Type B pancreatic cell (in vitro differentiated cells): ENCODE results near the gene AEBP2. TPM values are rescaled to one million over a fixed set of nuclear protein-coding genes. Genes with fewer than 3 reads are reported as not detected.

Source experiments
- DNase-seq: peaks from one replicate; pipeline ENCODE4 v3.0.0; 2021; ENCODE audit warnings: mixed read lengths; ENCODE audit not compliant: unreplicated experiment; ENCODE audit errors: extremely low spot score
- H3K27ac Mint-ChIP-seq: 2 replicates; pipeline ENCODE4 v1.8.0; 2021; ENCODE audit warnings: mild to moderate bottlenecking, mixed read lengths
- H3K27me3 Mint-ChIP-seq: 2 replicates; pipeline ENCODE4 v1.8.0; 2021; ENCODE audit warnings: mixed read lengths
- H3K36me3 Mint-ChIP-seq: 2 replicates; pipeline ENCODE4 v1.8.0; 2021; ENCODE audit warnings: mixed read lengths
- H3K4me1 Mint-ChIP-seq: one replicate; pipeline ENCODE4 v1.8.0; 2021; ENCODE audit warnings: mixed read lengths; ENCODE audit not compliant: unreplicated experiment
- H3K4me3 Mint-ChIP-seq: 2 replicates; pipeline ENCODE4 v1.8.0; 2021; ENCODE audit warnings: mild to moderate bottlenecking, mixed read lengths
- H3K9me3 Mint-ChIP-seq: 2 replicates; pipeline ENCODE4 v1.8.0; 2021; ENCODE audit warnings: mixed read lengths
- total RNA-seq: library from RNA; stranded (reverse); gene quantifications from 2 replicates; pipeline ENCODE4 v1.2.1, GENCODE V29; 2021; ENCODE audit warnings: low replicate concordance
- TF ChIP-seq, protein P1 (sequence below): fragments of 200-600 bp; sonication (generic); conservative IDR thresholded peaks from 2 replicates; pipeline ENCODE4 v1.5.0; 2021; ENCODE audit warnings: antibody characterized with exemption, mild to moderate bottlenecking

AEBP2 gene
- total RNA-seq, 1 donor from 2014 or later = 45.8 TPM

GRCh38 chr12:19454837-19455236 lies 15.5 kb downstream of the AEBP2 start:
- H3K4me3 Mint-ChIP-seq = no peak overlapping the region
- no peaks in the 10 kb centered on the region for H3K27me3 Mint-ChIP-seq
- peaks cover 51% of the 10 kb centered on the region for H3K36me3 Mint-ChIP-seq
- H3K4me1 Mint-ChIP-seq = no peaks in the 10 kb centered on the region
- TF ChIP-seq, protein P1, sequence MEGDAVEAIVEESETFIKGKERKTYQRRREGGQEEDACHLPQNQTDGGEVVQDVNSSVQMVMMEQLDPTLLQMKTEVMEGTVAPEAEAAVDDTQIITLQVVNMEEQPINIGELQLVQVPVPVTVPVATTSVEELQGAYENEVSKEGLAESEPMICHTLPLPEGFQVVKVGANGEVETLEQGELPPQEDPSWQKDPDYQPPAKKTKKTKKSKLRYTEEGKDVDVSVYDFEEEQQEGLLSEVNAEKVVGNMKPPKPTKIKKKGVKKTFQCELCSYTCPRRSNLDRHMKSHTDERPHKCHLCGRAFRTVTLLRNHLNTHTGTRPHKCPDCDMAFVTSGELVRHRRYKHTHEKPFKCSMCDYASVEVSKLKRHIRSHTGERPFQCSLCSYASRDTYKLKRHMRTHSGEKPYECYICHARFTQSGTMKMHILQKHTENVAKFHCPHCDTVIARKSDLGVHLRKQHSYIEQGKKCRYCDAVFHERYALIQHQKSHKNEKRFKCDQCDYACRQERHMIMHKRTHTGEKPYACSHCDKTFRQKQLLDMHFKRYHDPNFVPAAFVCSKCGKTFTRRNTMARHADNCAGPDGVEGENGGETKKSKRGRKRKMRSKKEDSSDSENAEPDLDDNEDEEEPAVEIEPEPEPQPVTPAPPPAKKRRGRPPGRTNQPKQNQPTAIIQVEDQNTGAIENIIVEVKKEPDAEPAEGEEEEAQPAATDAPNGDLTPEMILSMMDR = no peak
- no peak for DNase-seq
- H3K27ac Mint-ChIP-seq = no peak overlapping the region
- H3K9me3 Mint-ChIP-seq = peaks cover 10% of the 10 kb centered on the region

DNA sequence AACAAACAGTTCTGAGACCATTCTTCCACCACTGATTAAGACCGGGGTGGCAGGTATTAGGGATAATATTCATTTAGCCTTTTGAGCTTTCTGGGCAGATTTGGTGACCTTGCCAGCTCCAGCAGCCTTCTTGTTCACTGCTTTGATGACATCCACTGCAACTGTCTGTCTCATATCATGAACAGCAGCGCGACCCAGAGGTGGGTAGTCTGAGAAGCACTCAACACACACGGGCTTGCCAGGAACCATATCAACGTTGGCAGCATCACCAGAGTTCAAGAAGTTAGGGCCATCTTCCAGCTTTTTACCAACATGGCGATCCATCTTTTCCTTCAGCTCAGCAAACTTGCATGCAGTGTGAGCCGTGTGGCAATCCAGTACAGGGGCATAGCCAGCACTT lies 16.9 kb downstream of the AEBP2 start:
- no peaks in the 10 kb centered on the region for H3K4me1 Mint-ChIP-seq
- no peak overlapping the region for H3K27ac Mint-ChIP-seq
- TF ChIP-seq, protein P1 = no peak
- no peak overlapping the region for H3K4me3 Mint-ChIP-seq
- no peak for DNase-seq
- H3K36me3 Mint-ChIP-seq = peaks cover 51% of the 10 kb centered on the region
- H3K27me3 Mint-ChIP-seq = no peaks in the 10 kb centered on the region
- H3K9me3 Mint-ChIP-seq = peaks cover 10% of the 10 kb centered on the region

GRCh38 chr12:19457561-19457960 lies 18.3 kb downstream of the AEBP2 start:
- Mint-ChIP-seq H3K4me1 (peaks cover 5% of the 10 kb centered on the region), H3K27ac (no peak overlapping the region), H3K4me3 (no peak overlapping the region), H3K36me3 (peaks cover 53% of the 10 kb centered on the region), H3K9me3 (peaks cover 10% of the 10 kb centered on the region), H3K27me3 (no peaks in the 10 kb centered on the region)
- TF ChIP-seq, protein P1 = no peak
- no peak for DNase-seq

GRCh38 chr12:19458733-19459132 lies 19.4 kb downstream of the AEBP2 start:
- no peak for DNase-seq
- Mint-ChIP-seq H3K4me1 (peaks cover 5% of the 10 kb centered on the region), H3K9me3 (peaks cover 10% of the 10 kb centered on the region), H3K36me3 (peaks cover 61% of the 10 kb centered on the region), H3K4me3 (no peak overlapping the region), H3K27me3 (no peaks in the 10 kb centered on the region), H3K27ac (no peak overlapping the region)
- TF ChIP-seq, protein P1 = no peak

- Mint-ChIP-seq H3K27me3 (no peaks in the 10 kb centered on the region), H3K4me3 (no peak overlapping the region), H3K4me1 (peaks cover 5% of the 10 kb centered on the region), H3K9me3 (peaks cover 5% of the 10 kb centered on the region), H3K36me3 (peaks cover 54% of the 10 kb centered on the region), H3K27ac (no peak overlapping the region)
- DNase-seq = no peak
- TF ChIP-seq, protein P1 = no peak
Measured at GRCh38 chr12:19461999-19462398, 22.7 kb downstream of the AEBP2 start.

DNA sequence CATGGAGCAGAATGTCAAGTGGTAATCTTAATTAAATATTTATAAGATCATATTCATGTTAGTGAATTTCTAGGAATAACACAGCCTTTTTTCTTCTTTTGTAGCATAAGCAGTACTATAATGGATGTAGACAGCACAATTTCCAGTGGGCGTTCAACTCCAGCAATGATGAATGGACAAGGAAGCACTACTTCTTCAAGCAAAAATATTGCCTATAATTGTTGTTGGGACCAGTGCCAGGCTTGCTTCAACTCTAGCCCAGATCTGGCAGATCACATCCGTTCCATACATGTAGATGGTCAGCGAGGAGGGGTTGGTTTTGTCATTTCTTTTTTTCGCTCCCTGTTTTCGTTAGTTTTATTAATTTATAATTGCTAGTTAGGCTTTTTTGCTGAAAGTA lies 23.1 kb downstream of the AEBP2 start:
- TF ChIP-seq, protein P1 = no peak
- Mint-ChIP-seq H3K27me3 (no peaks in the 10 kb centered on the region), H3K36me3 (peaks cover 53% of the 10 kb centered on the region), H3K9me3 (peaks cover under 1% of the 10 kb centered on the region), H3K4me1 (peaks cover 5% of the 10 kb centered on the region), H3K4me3 (no peak overlapping the region), H3K27ac (no peak overlapping the region)
- no peak for DNase-seq
